ENCODE results near the gene POLR2H.

DNA sequence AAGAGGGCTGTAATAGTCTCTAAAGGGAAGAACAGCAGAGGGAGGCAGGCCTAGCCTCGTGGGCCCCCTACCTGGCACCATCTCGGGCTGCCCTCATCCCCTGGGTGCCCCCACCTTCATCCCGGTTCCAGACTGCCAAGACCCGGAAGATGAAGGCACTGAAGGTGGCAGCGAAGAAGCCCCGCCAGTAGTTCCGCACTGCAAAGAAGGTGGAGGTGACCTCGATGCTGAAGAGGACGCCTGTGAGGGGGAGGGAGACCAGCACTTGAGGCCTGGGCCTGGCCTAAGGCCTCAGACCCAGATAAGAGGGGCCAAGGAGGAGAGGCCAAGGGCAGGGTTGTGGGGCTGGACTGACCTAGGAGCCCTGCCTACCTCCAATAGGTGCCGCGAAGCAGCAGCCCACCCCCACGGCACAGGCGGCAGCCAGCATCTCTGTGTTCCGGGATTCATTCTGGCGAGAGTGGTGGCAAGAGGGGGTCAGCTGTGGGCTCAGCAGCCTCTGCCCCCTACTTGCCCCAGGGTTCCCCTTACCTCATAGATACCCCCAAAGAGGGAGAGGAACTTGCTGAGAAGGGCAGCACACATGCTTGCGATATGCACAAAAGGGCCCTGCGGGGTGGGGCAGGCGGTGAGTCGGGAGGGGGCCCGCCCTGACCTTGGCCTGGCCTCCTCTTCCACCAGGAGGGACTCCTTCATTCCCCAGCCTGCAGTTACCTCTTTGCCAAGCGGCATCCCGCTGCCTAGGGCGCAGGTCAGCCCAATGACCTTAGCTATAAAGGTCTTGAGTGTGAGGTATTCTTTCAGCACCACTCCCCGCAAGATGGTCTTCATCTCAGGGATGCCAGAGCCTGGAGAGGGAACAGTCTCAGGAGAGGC, 4.0 kb upstream of the POLR2H start:
- no peak for TF ChIP-seq ARNT (IDR thresholded peaks at IDR 0.05)
- TF ChIP-seq, protein P1, sequence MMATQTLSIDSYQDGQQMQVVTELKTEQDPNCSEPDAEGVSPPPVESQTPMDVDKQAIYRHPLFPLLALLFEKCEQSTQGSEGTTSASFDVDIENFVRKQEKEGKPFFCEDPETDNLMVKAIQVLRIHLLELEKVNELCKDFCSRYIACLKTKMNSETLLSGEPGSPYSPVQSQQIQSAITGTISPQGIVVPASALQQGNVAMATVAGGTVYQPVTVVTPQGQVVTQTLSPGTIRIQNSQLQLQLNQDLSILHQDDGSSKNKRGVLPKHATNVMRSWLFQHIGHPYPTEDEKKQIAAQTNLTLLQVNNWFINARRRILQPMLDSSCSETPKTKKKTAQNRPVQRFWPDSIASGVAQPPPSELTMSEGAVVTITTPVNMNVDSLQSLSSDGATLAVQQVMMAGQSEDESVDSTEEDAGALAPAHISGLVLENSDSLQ (IDR thresholded peaks at IDR 0.05): no peak
- no peak for TF ChIP-seq TARDBP (IDR thresholded peaks at IDR 0.05)
- no peak for TF ChIP-seq SP1 (IDR thresholded peaks at IDR 0.05)
- no peak for TF ChIP-seq FOXK2 (IDR thresholded peaks at IDR 0.05)
- TF ChIP-seq FOXM1 (IDR thresholded peaks at IDR 0.05; ENCODE audit: borderline replicate concordance): no peak
- TF ChIP-seq SUZ12 (IDR thresholded peaks at IDR 0.05): no peak

All from HEK293T (cell line).